Measurements from ENCODE around the gene SOX30.

DNA sequence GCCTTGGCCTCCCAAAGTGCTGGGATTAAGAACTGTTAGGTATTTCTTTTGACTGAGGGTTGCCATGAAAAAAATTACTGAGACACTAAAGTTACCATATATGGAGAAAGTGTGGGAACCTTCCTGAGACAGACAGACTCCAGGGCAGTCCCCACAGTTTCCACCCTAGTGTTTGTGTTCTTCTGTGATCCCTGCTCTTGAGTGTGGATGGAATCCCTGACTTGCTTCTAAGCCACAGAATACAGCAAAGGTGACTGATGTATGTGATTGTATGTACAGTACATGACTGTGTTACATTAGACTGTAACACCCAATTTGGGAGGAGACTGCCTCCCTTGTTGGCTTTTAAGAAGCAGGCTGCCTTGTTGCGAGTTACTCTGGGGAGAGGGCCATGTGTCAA is 52.0 kb downstream of the SOX30 start:
- TF ChIP-seq, protein P1, sequence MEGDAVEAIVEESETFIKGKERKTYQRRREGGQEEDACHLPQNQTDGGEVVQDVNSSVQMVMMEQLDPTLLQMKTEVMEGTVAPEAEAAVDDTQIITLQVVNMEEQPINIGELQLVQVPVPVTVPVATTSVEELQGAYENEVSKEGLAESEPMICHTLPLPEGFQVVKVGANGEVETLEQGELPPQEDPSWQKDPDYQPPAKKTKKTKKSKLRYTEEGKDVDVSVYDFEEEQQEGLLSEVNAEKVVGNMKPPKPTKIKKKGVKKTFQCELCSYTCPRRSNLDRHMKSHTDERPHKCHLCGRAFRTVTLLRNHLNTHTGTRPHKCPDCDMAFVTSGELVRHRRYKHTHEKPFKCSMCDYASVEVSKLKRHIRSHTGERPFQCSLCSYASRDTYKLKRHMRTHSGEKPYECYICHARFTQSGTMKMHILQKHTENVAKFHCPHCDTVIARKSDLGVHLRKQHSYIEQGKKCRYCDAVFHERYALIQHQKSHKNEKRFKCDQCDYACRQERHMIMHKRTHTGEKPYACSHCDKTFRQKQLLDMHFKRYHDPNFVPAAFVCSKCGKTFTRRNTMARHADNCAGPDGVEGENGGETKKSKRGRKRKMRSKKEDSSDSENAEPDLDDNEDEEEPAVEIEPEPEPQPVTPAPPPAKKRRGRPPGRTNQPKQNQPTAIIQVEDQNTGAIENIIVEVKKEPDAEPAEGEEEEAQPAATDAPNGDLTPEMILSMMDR (IDR thresholded peaks at IDR 0.05), result no peak
- TF ChIP-seq POLR2A (IDR thresholded peaks at IDR 0.05), result no peak

Measured in esophagus squamous epithelium (tissue), 4 donors.